ENCODE measurements around the gene CADM1.

CADM1 gene

GRCh38 chr11:115134926-115135325 is 369.3 kb downstream of the CADM1 start:
- DNase-seq (ENCODE audit: low read depth in 2 of 2) = no peak
- no peak overlapping the region for H3K4me3 ChIP-seq (replicated peaks in 1 of 2; ENCODE audit: low read depth in 2 of 2, low read length in 2 of 2)
- no peak for TF ChIP-seq CTCF (IDR thresholded peaks at IDR 0.05; ENCODE audit: low read depth, low read length)

- no peak for TF ChIP-seq CTCF (IDR thresholded peaks at IDR 0.05; ENCODE audit: low read depth, low read length)
- DNase-seq (ENCODE audit: low read depth in 2 of 2) = no peak
- no peak overlapping the region for H3K4me3 ChIP-seq (replicated peaks in 1 of 2; ENCODE audit: low read depth in 2 of 2, low read length in 2 of 2)
Observed at GRCh38 chr11:115133475-115134209, 370.6 kb downstream of the CADM1 start.

GRCh38 chr11:115132436-115133228 is 371.6 kb downstream of the CADM1 start:
- DNase-seq (ENCODE audit: low read depth in 2 of 2) = no peak
- TF ChIP-seq CTCF (IDR thresholded peaks at IDR 0.05; ENCODE audit: low read depth, low read length) = no peak
- no peak overlapping the region for H3K4me3 ChIP-seq (replicated peaks in 1 of 2; ENCODE audit: low read depth in 2 of 2, low read length in 2 of 2)

- no peak overlapping the region for H3K4me3 ChIP-seq (replicated peaks in 1 of 2; ENCODE audit: low read depth in 2 of 2, low read length in 2 of 2)
- DNase-seq (ENCODE audit: low read depth in 2 of 2) = no peak
- no peak for TF ChIP-seq CTCF (IDR thresholded peaks at IDR 0.05; ENCODE audit: low read depth, low read length)
Observed at GRCh38 chr11:115129473-115130289, 374.5 kb downstream of the CADM1 start.

GRCh38 chr11:115128226-115128625 is 376.0 kb downstream of the CADM1 start:
- H3K4me3 ChIP-seq (replicated peaks in 1 of 2; ENCODE audit: low read depth in 2 of 2, low read length in 2 of 2) = no peak overlapping the region
- TF ChIP-seq CTCF (IDR thresholded peaks at IDR 0.05; ENCODE audit: low read depth, low read length) = no peak
- DNase-seq (ENCODE audit: low read depth in 2 of 2) = no peak

- no peak for DNase-seq (ENCODE audit: low read depth in 2 of 2)
- H3K4me3 ChIP-seq (replicated peaks in 1 of 2; ENCODE audit: low read depth in 2 of 2, low read length in 2 of 2) = no peak overlapping the region
- TF ChIP-seq CTCF (IDR thresholded peaks at IDR 0.05; ENCODE audit: low read depth, low read length) = no peak
Observed at GRCh38 chr11:115127790-115128189, 376.4 kb downstream of the CADM1 start.

All from cardiac fibroblast (primary cell).